ENCODE results near the gene PTOV1. TPM values are rescaled to one million over a fixed set of nuclear protein-coding genes. Genes with fewer than 3 reads are reported as not detected.
A peak's percentile ranks its signal among the peaks of the same experiment; 100 is the strongest.

The PTOV1 gene
- total RNA-seq, 4 donors from 2014 or later: 88.3 to 148 (median 98.9) TPM

GRCh38 chr19:49874503-49875157 lies 23.7 kb downstream of the PTOV1 start:
- Histone ChIP-seq H3K4me1 (peaks cover 22 to 32% of the 10 kb centered on the region in 2 donors), H3K27ac (no peak overlapping the region), H3K27me3 (no peaks in the 10 kb centered on the region), H3K36me3 (peaks cover 7 to 8% of the 10 kb centered on the region in 2 donors), H3K4me3 (replicated peaks in 1 of 3) (no peak overlapping the region), H3K9me3 (no peaks in the 10 kb centered on the region)
- no peak for DNase-seq
- intact Hi-C loops (cut with DNase I): loop anchor here (10.0 kb wide), 1 partner anchor 110 kb away; the partner anchor contains the start of genes AP2A1 and TSKS
- 95% methylated on average over 11 of the region's 11 CpGs for WGBS, 2 donors
- TF ChIP-seq CTCF (IDR thresholded peaks at IDR 0.05): no peak
- TF ChIP-seq POLR2A (IDR thresholded peaks at IDR 0.05): no peak

- Histone ChIP-seq H3K4me3 (replicated peaks in 1 of 3) (peak overlapping the region in 1 of 3 donors; percentile 96), H3K27me3 (no peaks in the 10 kb centered on the region), H3K36me3 (peaks cover 9 to 12% of the 10 kb centered on the region in 2 donors), H3K9me3 (no peaks in the 10 kb centered on the region), H3K4me1 (peaks cover 19 to 29% of the 10 kb centered on the region in 2 donors), H3K27ac (peak overlapping the region in 2 of 3 donors; percentile 98 to 100)
- intact Hi-C loops (cut with DNase I): loop anchor here (10.0 kb wide), 1 partner anchor 110 kb away; the partner anchor contains the start of genes AP2A1 and TSKS
- WGBS, 2 donors: 85 to 86% methylated on average over 4 of the region's 4 CpGs
- TF ChIP-seq POLR2A (IDR thresholded peaks at IDR 0.05) (no peak), CTCF (IDR thresholded peaks at IDR 0.05) (no peak)
- DNase-seq: no peak
Measured at GRCh38 chr19:49875177-49875576, 24.2 kb downstream of the PTOV1 start.

- intact Hi-C loops (cut with DNase I): loop anchor here (10.0 kb wide), 1 partner anchor 111 kb away; the partner anchor contains the start of genes AP2A1 and TSKS
- Histone ChIP-seq H3K4me3 (replicated peaks in 1 of 3) (peak overlapping the region; percentile 65 to 99 (median 96)), H3K36me3 (peaks cover 15 to 20% of the 10 kb centered on the region in 2 donors), H3K27ac (peak overlapping the region; percentile 98 to 100 (median 98)), H3K4me1 (peaks cover 15 to 21% of the 10 kb centered on the region in 2 donors), H3K9me3 (no peaks in the 10 kb centered on the region), H3K27me3 (no peaks in the 10 kb centered on the region)
- peak; percentile 45 to 48 for DNase-seq
- WGBS, 2 donors: 0% methylated on average over 8 to 27 of the region's 28 CpGs
- no peak for TF ChIP-seq CTCF (IDR thresholded peaks at IDR 0.05)
- no peak for TF ChIP-seq POLR2A (IDR thresholded peaks at IDR 0.05)
Measured at GRCh38 chr19:49875857-49876421, 25.0 kb downstream of the PTOV1 start.

GRCh38 chr19:49876422-49877019 lies 25.6 kb downstream of the PTOV1 start:
- TF ChIP-seq POLR2A (IDR thresholded peaks at IDR 0.05) (peak in 1 of 2 donors; percentile 41), CTCF (IDR thresholded peaks at IDR 0.05) (no peak)
- H3K4me1 ChIP-seq: peaks cover 15 to 19% of the 10 kb centered on the region in 2 donors
- H3K36me3 ChIP-seq: peaks cover 15 to 23% of the 10 kb centered on the region in 2 donors
- WGBS, 2 donors: 1% methylated on average over 11 to 16 of the region's 46 CpGs
- peak overlapping the region; percentile 98 to 100 (median 98) for H3K27ac ChIP-seq
- H3K27me3 ChIP-seq: no peaks in the 10 kb centered on the region
- intact Hi-C loops (cut with DNase I): loop anchor here (10.0 kb wide), 1 partner anchor 112 kb away; the partner anchor contains the start of genes AP2A1 and TSKS
- H3K4me3 ChIP-seq (replicated peaks in 1 of 3): peak overlapping the region; percentile 65 to 99 (median 96)
- DNase-seq: peak; percentile 98 to 99
- H3K9me3 ChIP-seq: no peaks in the 10 kb centered on the region
